Measurements from ENCODE around the gene FOXL3.

GRCh38 chr7:285731-286130, 4.2 kb upstream of the FOXL3 start:
- no peak for TF ChIP-seq EZH2 (IDR thresholded peaks at IDR 0.05; ENCODE audit: borderline replicate concordance, low read length)
- no peak for TF ChIP-seq CTCF (conservative IDR thresholded peaks at IDR 0.05 in 1 of 2, IDR thresholded peaks at IDR 0.05 in 1 of 2; ENCODE audit: extremely low read depth in 1 of 2, insufficient read depth in 1 of 2, low read depth in 1 of 2, low read length in 2 of 2)

Measured in mammary epithelial cell (primary cell).